ENCODE data around the gene PRICKLE3.
"Not testable (repeated sequence)": the region's sequence is repeated elsewhere in the genome, so short reads cannot be mapped to it uniquely, and the experiment has no call there.

Gene PRICKLE3

GRCh38 chrX:49155900-49156837 is 30.0 kb downstream of the PRICKLE3 start:
- DNase-seq (ENCODE audit: low spot score): peak; percentile 85

- peak; percentile 40 for DNase-seq (ENCODE audit: low spot score)
Observed at GRCh38 chrX:49155243-49155899, 30.8 kb downstream of the PRICKLE3 start.

GRCh38 chrX:49153467-49153866 is 32.7 kb downstream of the PRICKLE3 start:
- no peak for DNase-seq (ENCODE audit: low spot score)

DNA sequence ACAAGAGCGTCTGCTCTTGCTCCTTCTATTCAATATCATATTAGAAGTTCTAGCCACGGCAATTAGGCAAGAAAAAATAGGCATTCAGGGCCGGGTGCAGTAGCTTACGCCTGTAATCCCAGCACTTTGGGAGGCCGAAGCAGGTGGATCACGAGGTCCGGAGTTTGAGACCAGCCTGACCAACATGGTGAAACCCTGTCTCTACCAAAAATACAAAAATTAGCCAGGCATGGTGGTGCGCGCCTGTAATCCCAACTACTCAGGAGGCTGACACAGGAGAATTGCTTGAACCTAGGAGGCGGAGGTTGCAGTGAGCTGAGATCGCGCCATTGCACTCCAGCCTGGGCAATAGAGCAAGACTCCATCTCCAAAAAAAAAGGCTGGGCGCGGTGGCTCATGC is 36.9 kb downstream of the PRICKLE3 start:
- DNase-seq (ENCODE audit: low spot score): not testable (repeated sequence)

DNA sequence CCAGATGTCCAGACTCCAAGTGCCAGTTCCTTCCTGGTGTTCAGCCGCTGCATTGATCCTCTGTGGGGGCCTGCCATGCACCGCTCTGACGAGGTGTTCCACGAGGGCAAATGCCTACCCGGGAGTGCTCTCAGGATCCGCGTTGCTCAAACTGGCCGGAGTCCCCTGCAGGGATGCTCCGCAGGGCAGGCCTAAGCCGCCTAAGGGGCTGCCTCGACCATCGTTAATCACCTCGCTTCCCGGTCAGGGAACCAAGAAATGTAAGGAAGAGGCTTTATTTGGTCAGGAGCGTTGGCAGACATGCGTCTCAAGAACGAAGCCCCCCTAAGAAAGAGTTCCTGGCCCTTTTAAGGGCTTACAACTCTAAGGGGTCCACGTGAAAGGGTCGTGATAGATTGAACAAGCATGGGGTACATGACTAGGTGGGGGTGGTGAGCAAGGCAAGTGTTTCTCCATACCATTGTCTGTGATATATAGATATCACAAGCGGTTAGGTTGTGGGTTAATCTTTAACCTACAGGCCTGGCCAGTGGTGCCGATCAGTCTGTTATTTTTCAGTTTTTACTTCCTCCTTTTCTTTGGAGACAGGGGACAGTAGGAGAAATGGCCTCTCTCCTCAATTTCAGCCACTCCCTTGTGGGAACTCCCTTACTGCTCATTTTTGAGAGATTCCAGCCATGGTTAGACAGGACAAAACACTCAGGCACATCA is 37.6 kb downstream of the PRICKLE3 start:
- DNase-seq (ENCODE audit: low spot score): not testable (repeated sequence)

GRCh38 chrX:49147936-49148335 is 38.2 kb downstream of the PRICKLE3 start:
- no peak for DNase-seq (ENCODE audit: low spot score)

DNA sequence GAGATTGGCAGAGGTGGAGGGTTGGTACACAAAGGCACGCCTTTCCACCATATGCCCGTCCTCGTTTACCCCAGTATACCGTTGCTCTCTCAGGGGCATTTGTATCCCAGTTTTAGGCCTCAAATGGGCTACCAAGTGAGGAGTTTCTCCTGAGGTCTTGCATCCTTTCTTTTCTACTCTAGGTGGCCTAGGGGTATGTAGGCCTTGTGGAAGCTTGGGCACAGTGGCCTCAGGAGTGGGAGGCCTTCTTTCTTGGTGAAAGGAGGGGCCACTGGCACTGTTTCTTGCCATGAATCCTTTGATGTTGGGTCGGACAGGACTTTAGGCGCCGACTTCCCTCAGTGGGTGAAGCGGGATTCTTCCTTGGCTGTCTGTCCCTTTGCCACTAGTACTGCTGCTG is 38.9 kb downstream of the PRICKLE3 start:
- no peak for DNase-seq (ENCODE audit: low spot score)

GRCh38 chrX:49143154-49143553 is 43.0 kb downstream of the PRICKLE3 start:
- not testable (repeated sequence) for DNase-seq (ENCODE audit: low spot score)

DNA sequence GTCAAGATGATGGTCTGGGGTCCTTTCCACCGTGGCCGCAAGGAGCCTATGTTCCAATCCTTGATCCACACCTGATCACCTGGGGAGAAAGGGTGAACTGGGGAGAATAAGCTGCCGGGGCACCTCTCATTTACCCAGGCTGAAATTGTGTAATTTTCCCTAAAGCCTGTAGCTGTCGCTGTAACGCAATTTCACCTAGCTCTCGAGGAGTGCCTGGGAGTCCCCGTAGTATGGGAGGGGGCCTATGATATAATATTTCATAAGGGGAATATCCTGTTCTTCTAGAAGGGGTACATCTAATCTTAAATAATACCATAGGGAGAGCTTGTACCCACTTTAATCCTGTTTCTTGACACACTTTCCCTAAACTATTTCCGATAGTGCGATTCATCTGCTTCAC is 43.9 kb downstream of the PRICKLE3 start:
- DNase-seq (ENCODE audit: low spot score): not testable (repeated sequence)

DNA sequence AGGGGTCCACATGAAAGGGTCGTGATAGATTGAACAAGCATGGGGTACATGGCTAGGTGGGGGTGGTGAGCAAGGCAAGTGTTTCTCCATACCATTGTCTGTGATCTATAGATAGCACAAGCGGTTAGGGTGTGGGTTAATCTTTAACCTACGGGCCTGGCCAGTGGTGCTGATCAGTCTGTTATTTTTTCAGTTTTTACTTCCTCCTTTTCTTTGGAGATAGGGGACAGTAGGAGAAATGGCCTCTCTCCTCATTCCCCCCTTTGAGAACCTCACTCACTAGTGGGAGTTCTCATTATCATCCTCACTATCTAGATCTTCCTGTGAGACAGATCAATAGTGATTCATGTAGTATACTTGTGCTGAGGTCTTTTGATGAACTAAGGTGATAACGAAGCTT is 46.5 kb downstream of the PRICKLE3 start:
- no peak for DNase-seq (ENCODE audit: low spot score)

GRCh38 chrX:49137492-49137891 is 48.7 kb downstream of the PRICKLE3 start:
- no peak for DNase-seq (ENCODE audit: low spot score)

DNA sequence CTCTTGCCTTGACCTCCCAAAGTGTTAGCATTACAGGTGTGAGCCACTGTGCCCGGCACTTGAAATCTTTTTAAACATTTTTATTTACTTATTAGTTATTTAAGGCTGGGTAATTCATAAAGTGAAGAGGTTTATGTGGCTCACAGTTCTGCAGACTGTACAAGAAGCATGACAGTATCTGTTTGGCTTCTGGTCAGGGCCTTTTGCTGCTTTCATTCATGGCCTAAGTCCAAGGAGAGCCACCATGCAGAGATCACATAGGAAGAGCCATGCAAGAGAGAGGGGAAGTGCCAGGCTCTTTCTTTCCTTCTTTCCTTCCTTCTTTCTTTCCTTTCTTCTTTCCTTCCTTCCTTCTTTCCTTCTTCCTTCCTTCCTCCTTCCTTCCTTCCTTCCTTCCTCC is 52.4 kb downstream of the PRICKLE3 start:
- no peak for DNase-seq (ENCODE audit: low spot score)

DNA sequence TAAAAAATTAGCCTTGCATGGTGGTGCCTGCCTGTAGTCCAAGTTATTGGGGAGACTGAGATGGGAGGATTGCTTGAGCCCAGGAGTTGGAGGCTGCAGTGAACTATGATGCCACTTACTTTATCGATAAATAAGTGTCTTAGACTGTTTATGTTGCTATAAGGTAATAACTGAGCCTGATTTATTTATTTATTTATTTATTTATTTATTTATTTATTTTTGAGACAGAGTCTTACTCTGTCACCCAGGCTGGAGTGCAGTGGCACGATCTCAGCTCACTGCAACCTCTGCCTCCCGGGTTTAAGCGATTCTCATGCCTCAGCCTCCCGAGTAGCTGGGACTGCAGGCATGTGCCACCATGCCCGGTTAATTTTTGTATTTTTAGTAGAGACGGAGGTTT is 53.9 kb downstream of the PRICKLE3 start:
- not testable (repeated sequence) for DNase-seq (ENCODE audit: low spot score)

DNA sequence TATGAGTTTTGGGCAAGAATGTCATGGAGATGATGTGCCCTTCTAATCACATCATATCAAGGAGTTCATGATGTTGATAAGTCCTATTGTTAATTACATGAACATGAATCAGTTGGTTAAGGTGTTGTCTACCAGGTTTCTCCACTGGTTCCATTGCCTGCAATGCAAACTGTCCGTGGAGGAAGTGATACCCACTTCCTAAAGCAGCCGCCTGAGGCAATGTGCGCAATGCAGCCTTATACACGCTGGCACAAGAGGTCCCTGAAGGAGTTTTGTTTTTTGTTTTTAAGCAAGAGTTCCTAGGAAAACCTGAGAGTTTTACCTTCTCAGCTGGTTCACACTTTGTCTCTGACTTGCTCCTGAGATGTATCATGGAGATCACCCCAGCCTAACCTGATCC is 56.7 kb downstream of the PRICKLE3 start:
- DNase-seq (ENCODE audit: low spot score): no peak

- not testable (repeated sequence) for DNase-seq (ENCODE audit: low spot score)
Observed at GRCh38 chrX:49127742-49128258, 58.4 kb downstream of the PRICKLE3 start.
